SK-N-SH treated with all-trans-retinoic acid at 6 μM for 48 hours (cell line): ENCODE data around the gene LPP.

Experiments used
- ATAC-seq: fragments of 200-7000 bp; cut with Tn5 transposase; 3 replicates; pipeline ENCODE4 v1.9.1; 2020; ENCODE audit warnings: mild to moderate bottlenecking, moderate library complexity
- ARNTL ChIP-seq: fragments of 450-650 bp; formaldehyde crosslinking; IDR thresholded peaks from 2 replicates; pipeline ENCODE4 v1.5.0; 2020; ENCODE audit warnings: low read depth, mild to moderate bottlenecking, moderate library complexity, borderline replicate concordance
- BACH2 ChIP-seq: fragments of 250-450 bp; sonication (Bioruptor Pico); IDR thresholded peaks from 2 replicates; pipeline ENCODE4 v1.9.0; 2021; ENCODE audit warnings: mild to moderate bottlenecking, borderline replicate concordance
- CREB5 ChIP-seq: fragments of 250-450 bp; sonication (Bioruptor Pico); IDR thresholded peaks from 2 replicates; pipeline ENCODE4 v1.5.1; 2020; ENCODE audit warnings: low read depth, mild to moderate bottlenecking, moderate library complexity
- CSDC2 ChIP-seq: fragments of 250-450 bp; sonication (Bioruptor Pico); IDR thresholded peaks from 2 replicates; pipeline ENCODE4 v1.5.0; 2020; ENCODE audit warnings: mild to moderate bottlenecking, moderate library complexity
- ESRRG ChIP-seq: fragments of 250-450 bp; sonication (Bioruptor Pico); IDR thresholded peaks from 2 replicates; pipeline ENCODE4 v1.6.1; 2021; ENCODE audit warnings: mild to moderate bottlenecking
- ISL1 ChIP-seq: fragments of 250-450 bp; sonication (Bioruptor Pico); IDR thresholded peaks from 2 replicates; pipeline ENCODE4 v2.1.2; 2022; ENCODE audit warnings: mild to moderate bottlenecking, moderate library complexity
- OSR1 ChIP-seq: fragments of 250-450 bp; sonication (Bioruptor Pico); IDR thresholded peaks from 2 replicates; pipeline ENCODE4 v1.8.0; 2022; ENCODE audit warnings: moderate library complexity, mild to moderate bottlenecking, inconsistent platforms
- POU6F1 ChIP-seq: fragments of 250-450 bp; sonication (Bioruptor Pico); IDR thresholded peaks from 2 replicates; pipeline ENCODE4 v1.8.0; 2021; ENCODE audit warnings: low read depth, mild to moderate bottlenecking, moderate library complexity, borderline replicate concordance
- PPARA ChIP-seq: fragments of 250-450 bp; sonication (Bioruptor Pico); IDR thresholded peaks from 2 replicates; pipeline ENCODE4 v1.5.0; 2020; ENCODE audit warnings: mild to moderate bottlenecking, borderline replicate concordance
- RARB ChIP-seq: fragments of 250-450 bp; sonication (Bioruptor Pico); IDR thresholded peaks from 2 replicates; pipeline ENCODE4 v1.8.0; 2021; ENCODE audit warnings: mild to moderate bottlenecking, moderate library complexity
- SNAI2 ChIP-seq: fragments of 250-450 bp; sonication (Bioruptor Pico); IDR thresholded peaks from 2 replicates; pipeline ENCODE4 v1.5.0; 2020; ENCODE audit warnings: mild to moderate bottlenecking, moderate library complexity
- TCF4 ChIP-seq: fragments of 250-450 bp; sonication (Bioruptor Pico); IDR thresholded peaks from 2 replicates; pipeline ENCODE4 v1.8.0; 2021; ENCODE audit warnings: mild to moderate bottlenecking, moderate library complexity, borderline replicate concordance
- TOX ChIP-seq: fragments of 250-450 bp; sonication (Bioruptor Pico); IDR thresholded peaks from 2 replicates; pipeline ENCODE4 v1.8.0; 2021; ENCODE audit warnings: mild to moderate bottlenecking, moderate library complexity, borderline replicate concordance
- ZC3H10 ChIP-seq: fragments of 250-450 bp; sonication (Bioruptor Pico); IDR thresholded peaks from 2 replicates; pipeline ENCODE4 v1.5.1; 2021; ENCODE audit warnings: mild to moderate bottlenecking, moderate library complexity
- ZFP3 ChIP-seq: fragments of 250-450 bp; sonication (Bioruptor Pico); IDR thresholded peaks from 2 replicates; pipeline ENCODE4 v1.5.0; 2020; ENCODE audit warnings: mild to moderate bottlenecking, moderate library complexity
- ZFP30 ChIP-seq: fragments of 450-650 bp; formaldehyde crosslinking; IDR thresholded peaks from 2 replicates; pipeline ENCODE4 v1.5.0; 2022; ENCODE audit warnings: mild to moderate bottlenecking, moderate library complexity
- ZNF565 ChIP-seq: fragments of 450-650 bp; formaldehyde crosslinking; conservative IDR thresholded peaks from 2 replicates; pipeline ENCODE4 v1.5.0; 2020; ENCODE audit warnings: low read depth, mild to moderate bottlenecking, moderate library complexity
- ZNF70 ChIP-seq: fragments of 450-650 bp; formaldehyde crosslinking; IDR thresholded peaks from 2 replicates; pipeline ENCODE4 v1.5.0; 2020; ENCODE audit warnings: mild to moderate bottlenecking, moderate library complexity
- ZNF8 ChIP-seq: fragments of 450-650 bp; formaldehyde crosslinking; IDR thresholded peaks from 2 replicates; pipeline ENCODE4 v1.5.0; 2020; ENCODE audit warnings: mild to moderate bottlenecking, moderate library complexity
- TF ChIP-seq, protein P1 (sequence below): fragments of 250-450 bp; sonication (Bioruptor Pico); IDR thresholded peaks from 2 replicates; pipeline ENCODE4 v1.8.0; 2020; ENCODE audit warnings: mild to moderate bottlenecking, moderate library complexity, borderline replicate concordance

The LPP gene

GRCh38 chr3:188884299-188885043 is 730.5 kb downstream of the LPP start:
- no peak for TF ChIP-seq CREB5
- no peak for TF ChIP-seq ZNF70 (CRISPR knock-in tag)
- TF ChIP-seq TCF4 (CRISPR knock-in tag): no peak
- TF ChIP-seq SNAI2 (CRISPR knock-in tag): no peak
- TF ChIP-seq PPARA: no peak
- TF ChIP-seq OSR1 (CRISPR knock-in tag): no peak
- TF ChIP-seq ISL1 (CRISPR knock-in tag): no peak
- no peak for ATAC-seq

GRCh38 chr3:188888321-188889053 is 734.5 kb downstream of the LPP start:
- ATAC-seq: peak; percentile 25; the same call in 2 of the 3 replicates
- TF ChIP-seq POU6F1 (CRISPR knock-in tag) (no peak), PPARA (no peak), ZNF565 (CRISPR knock-in tag) (no peak), ZFP30 (CRISPR knock-in tag) (no peak), CREB5 (no peak), ARNTL (no peak), TCF4 (CRISPR knock-in tag) (no peak), BACH2 (CRISPR knock-in tag) (no peak), ZC3H10 (CRISPR knock-in tag) (no peak), ZNF8 (CRISPR knock-in tag) (no peak), TOX (CRISPR knock-in tag) (no peak)
- TF ChIP-seq, protein P1, sequence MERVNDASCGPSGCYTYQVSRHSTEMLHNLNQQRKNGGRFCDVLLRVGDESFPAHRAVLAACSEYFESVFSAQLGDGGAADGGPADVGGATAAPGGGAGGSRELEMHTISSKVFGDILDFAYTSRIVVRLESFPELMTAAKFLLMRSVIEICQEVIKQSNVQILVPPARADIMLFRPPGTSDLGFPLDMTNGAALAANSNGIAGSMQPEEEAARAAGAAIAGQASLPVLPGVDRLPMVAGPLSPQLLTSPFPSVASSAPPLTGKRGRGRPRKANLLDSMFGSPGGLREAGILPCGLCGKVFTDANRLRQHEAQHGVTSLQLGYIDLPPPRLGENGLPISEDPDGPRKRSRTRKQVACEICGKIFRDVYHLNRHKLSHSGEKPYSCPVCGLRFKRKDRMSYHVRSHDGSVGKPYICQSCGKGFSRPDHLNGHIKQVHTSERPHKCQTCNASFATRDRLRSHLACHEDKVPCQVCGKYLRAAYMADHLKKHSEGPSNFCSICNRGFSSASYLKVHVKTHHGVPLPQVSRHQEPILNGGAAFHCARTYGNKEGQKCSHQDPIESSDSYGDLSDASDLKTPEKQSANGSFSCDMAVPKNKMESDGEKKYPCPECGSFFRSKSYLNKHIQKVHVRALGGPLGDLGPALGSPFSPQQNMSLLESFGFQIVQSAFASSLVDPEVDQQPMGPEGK (CRISPR knock-in tag): no peak

DNA sequence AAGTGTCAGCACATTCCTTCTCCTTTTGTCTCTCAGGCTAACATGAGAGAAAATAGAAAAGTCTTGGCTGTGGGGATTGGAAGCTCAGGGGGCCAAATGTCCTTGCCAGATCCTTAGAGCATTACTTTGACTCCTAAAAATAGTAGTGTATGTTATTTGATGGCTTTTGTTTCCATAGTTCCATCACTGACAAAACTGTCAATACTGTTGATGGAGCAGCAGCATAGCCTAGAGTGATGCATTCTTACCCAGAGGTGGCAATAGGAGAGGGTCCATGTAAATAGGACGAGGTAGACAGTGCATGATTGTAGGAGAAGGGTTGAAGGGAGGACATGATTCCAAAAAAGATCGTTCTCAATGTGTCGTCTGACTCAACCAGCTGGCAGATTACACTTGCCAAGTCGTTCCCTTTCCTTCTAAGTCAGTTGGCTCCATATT is 735.1 kb downstream of the LPP start:
- no peak for TF ChIP-seq SNAI2 (CRISPR knock-in tag)
- no peak for TF ChIP-seq BACH2 (CRISPR knock-in tag)
- TF ChIP-seq PPARA: no peak
- TF ChIP-seq ZNF8 (CRISPR knock-in tag): no peak
- no peak for TF ChIP-seq ZC3H10 (CRISPR knock-in tag)
- no peak for TF ChIP-seq ESRRG (CRISPR knock-in tag)
- TF ChIP-seq CREB5: no peak
- TF ChIP-seq TOX (CRISPR knock-in tag): no peak
- TF ChIP-seq ZNF70 (CRISPR knock-in tag): no peak
- ATAC-seq: no peak; the same call in 2 of the 3 replicates

- ATAC-seq: peak; percentile 67
- TF ChIP-seq BACH2 (CRISPR knock-in tag): no peak
- TF ChIP-seq ZNF8 (CRISPR knock-in tag): no peak
- TF ChIP-seq ZNF565 (CRISPR knock-in tag): no peak
- no peak for TF ChIP-seq PPARA
- no peak for TF ChIP-seq CREB5
- TF ChIP-seq ZFP3 (CRISPR knock-in tag): no peak
- TF ChIP-seq RARB (CRISPR knock-in tag): no peak
- TF ChIP-seq ARNTL: no peak
- TF ChIP-seq CSDC2: no peak
- TF ChIP-seq POU6F1 (CRISPR knock-in tag): no peak
- TF ChIP-seq OSR1 (CRISPR knock-in tag): no peak
- TF ChIP-seq SNAI2 (CRISPR knock-in tag): no peak
Measured at GRCh38 chr3:188890572-188891270, 736.8 kb downstream of the LPP start.
